ENCODE results near the gene SEMA6A. TPM values are rescaled to one million over a fixed set of nuclear protein-coding genes. Genes with fewer than 3 reads are reported as not detected.

SEMA6A gene
- total and polyA plus RNA-seq, 10 of the 15 experiments (the other 5 are each of a cell fraction or from before 2014, with no cell fraction given): 0.16 to 10.2 (median 1.1) TPM

GRCh38 chr5:116459301-116459700 is 115.3 kb downstream of the SEMA6A start (continued):
- no peak for TF ChIP-seq BCL3 (IDR thresholded peaks at IDR 0.05; ENCODE audit: borderline replicate concordance, insufficient read depth, low read depth, low read length, poor library complexity, severe bottlenecking)
- TF ChIP-seq CEBPB (IDR thresholded peaks at IDR 0.05; ENCODE audit: borderline replicate concordance in 1 of 2, low read depth in 2 of 2, low read length in 2 of 2): no peak

- SMC1A ChIA-PET (ENCODE audit: uncharacterized antibody, unreplicated experiment): interaction anchor here (1.4 to 4.5 kb wide), 4 partner anchors 9 to 98 kb away, joined by 3 to 25 read pairs (median 4); no protein-coding TSS in a partner anchor
- Histone ChIP-seq H3K36me3 (ENCODE audit: control insufficient read depth in 2 of 2, insufficient read depth in 2 of 2, low read length in 1 of 2) (no peaks in the 10 kb centered on the region), H3K27ac (ENCODE audit: control insufficient read depth, insufficient read depth) (no peak overlapping the region), H3K79me2 (ENCODE audit: control insufficient read depth, insufficient read depth, low read length) (no peaks in the 10 kb centered on the region), H3K4me3 (no peak overlapping the region), H3K4me1 (ENCODE audit: control insufficient read depth, insufficient read depth, low read length) (peaks cover 10% of the 10 kb centered on the region), H3K9me3 (replicated peaks; ENCODE audit: control insufficient read depth, insufficient read depth, low read length) (no peaks in the 10 kb centered on the region), H3K9ac (ENCODE audit: control insufficient read depth, insufficient read depth, low read length) (no peak overlapping the region), H3K27me3 (replicated peaks in 1 of 2; ENCODE audit: control insufficient read depth in 2 of 2, insufficient read depth in 2 of 2, low read length in 1 of 2) (no peaks in the 10 kb centered on the region), H3K4me2 (ENCODE audit: control insufficient read depth, insufficient read depth) (no peak overlapping the region), H2AFZ (ENCODE audit: control insufficient read depth, low read depth, low read length) (no peak overlapping the region), H4K20me1 (ENCODE audit: control insufficient read depth, insufficient read depth) (no peaks in the 10 kb centered on the region)
- ATAC-seq (no peak), DNase-seq (ENCODE audit: low read depth, low spot score) (no peak), FAIRE-seq (no peak)
- in situ Hi-C loops (cut with MboI): no loop called here
- POLR2A ChIA-PET: no interaction called here
- CTCF ChIA-PET: interaction anchor here (1.0 to 1.3 kb wide), 2 partner anchors 362 to 381 kb away, joined by 3 read pairs; no protein-coding TSS in a partner anchor
- WGBS (ENCODE audit: insufficient coverage, insufficient replicate concordance, low lambda C conversion rate, missing lambda C conversion rate): 95% methylated on average over 4 of the region's 4 CpGs
- BruUV-seq (replicated peaks): no TSS peak
- RAD21 ChIA-PET (ENCODE audit: unreplicated experiment): interaction anchor here (1.1 kb wide), 1 partner anchor 320 kb away, joined by 4 read pairs; no protein-coding TSS in a partner anchor
- intact Hi-C loops (cut with micrococcal nuclease; ENCODE audit: unreplicated experiment): loop anchor here (10.0 kb wide), 2 partner anchors 182 to 322 kb away; no protein-coding TSS in a partner anchor
- no peak for TF ChIP-seq RAD51 (IDR thresholded peaks at IDR 0.05)
- TF ChIP-seq BCL11A (IDR thresholded peaks at IDR 0.05; ENCODE audit: low read depth, low read length): no peak
Observed at GRCh38 chr5:116457062-116457461, 117.6 kb downstream of the SEMA6A start.
